Measurements from ENCODE around the gene TTC28. TPM values are rescaled to one million over a fixed set of nuclear protein-coding genes. Genes with fewer than 3 reads are reported as not detected.

The TTC28 gene
- total RNA-seq, 4 donors from 2014 or later = 10.2 to 23.8 (median 13.4) TPM

DNA sequence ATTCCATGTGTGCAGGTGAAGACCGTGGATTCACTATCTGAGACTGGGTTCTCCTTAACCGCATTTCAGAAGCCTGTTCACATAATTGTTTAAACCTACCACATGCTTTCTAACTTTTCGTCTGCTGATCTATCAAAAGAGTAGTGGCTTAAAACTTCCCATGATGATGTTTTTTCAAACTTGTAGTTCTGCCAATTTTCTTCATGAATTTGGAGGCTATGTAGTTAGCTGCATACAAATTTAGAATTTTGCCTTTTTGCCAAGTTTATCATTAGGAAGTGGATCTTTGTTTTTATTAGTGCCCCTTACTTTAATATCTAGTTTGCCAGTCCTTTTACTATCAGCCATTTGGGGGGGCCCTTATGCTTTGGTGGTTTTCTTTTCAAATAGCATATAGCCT, 703.1 kb downstream of the TTC28 start:
- no peak for TF ChIP-seq POLR2A (IDR thresholded peaks at IDR 0.05)
- TF ChIP-seq, protein P1, sequence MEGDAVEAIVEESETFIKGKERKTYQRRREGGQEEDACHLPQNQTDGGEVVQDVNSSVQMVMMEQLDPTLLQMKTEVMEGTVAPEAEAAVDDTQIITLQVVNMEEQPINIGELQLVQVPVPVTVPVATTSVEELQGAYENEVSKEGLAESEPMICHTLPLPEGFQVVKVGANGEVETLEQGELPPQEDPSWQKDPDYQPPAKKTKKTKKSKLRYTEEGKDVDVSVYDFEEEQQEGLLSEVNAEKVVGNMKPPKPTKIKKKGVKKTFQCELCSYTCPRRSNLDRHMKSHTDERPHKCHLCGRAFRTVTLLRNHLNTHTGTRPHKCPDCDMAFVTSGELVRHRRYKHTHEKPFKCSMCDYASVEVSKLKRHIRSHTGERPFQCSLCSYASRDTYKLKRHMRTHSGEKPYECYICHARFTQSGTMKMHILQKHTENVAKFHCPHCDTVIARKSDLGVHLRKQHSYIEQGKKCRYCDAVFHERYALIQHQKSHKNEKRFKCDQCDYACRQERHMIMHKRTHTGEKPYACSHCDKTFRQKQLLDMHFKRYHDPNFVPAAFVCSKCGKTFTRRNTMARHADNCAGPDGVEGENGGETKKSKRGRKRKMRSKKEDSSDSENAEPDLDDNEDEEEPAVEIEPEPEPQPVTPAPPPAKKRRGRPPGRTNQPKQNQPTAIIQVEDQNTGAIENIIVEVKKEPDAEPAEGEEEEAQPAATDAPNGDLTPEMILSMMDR (IDR thresholded peaks at IDR 0.05) = no peak
- 82 to 85% methylated on average over 3 of the region's 3 CpGs for WGBS, 2 donors
- intact Hi-C loops (cut with DNase I; ENCODE audit: low total_unique reads) = no loop called here
- no peak for DNase-seq (ENCODE audit: low spot score in 2 of 2)
- no peak overlapping the region for H3K4me3 ChIP-seq (ENCODE audit: low read depth, poor library complexity, severe bottlenecking)

DNA sequence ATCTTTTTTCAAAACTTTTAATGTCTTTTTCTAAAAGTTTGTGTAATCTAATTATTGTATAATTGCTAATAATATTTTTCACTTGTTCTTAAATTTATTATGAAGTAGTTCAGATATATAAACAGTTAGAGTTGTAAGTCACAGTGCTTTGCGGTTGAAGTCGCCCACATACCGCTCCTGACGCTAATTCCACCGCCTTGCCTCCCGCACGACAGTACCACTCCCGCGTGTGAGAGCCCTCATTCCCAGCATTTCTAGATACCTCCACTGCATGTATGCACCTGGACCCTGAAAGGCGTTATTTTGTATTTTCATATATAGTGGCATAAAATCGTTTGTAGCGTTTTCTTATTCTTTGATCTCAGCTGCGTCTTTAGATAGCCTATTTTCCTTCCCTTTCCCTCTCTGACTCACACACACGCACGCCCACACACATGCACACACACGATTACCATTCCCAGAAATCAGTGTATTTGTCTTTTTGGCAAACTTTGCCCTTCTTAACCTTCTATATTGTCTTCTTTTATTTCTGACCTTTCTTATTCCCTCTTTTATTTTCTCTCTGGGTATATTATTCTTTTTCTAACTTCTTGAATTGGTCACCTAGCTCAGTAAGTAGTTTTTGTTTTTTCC, 704.1 kb downstream of the TTC28 start:
- DNase-seq (ENCODE audit: low spot score in 2 of 2) = peak in 1 of 2 donors; percentile 74
- intact Hi-C loops (cut with DNase I; ENCODE audit: low total_unique reads) = no loop called here
- TF ChIP-seq POLR2A (IDR thresholded peaks at IDR 0.05) = no peak
- TF ChIP-seq, protein P1 (IDR thresholded peaks at IDR 0.05) = no peak
- H3K4me3 ChIP-seq (ENCODE audit: low read depth, poor library complexity, severe bottlenecking) = no peak overlapping the region
- WGBS, 2 donors = 81 to 86% methylated on average over 16 of the region's 16 CpGs

DNA sequence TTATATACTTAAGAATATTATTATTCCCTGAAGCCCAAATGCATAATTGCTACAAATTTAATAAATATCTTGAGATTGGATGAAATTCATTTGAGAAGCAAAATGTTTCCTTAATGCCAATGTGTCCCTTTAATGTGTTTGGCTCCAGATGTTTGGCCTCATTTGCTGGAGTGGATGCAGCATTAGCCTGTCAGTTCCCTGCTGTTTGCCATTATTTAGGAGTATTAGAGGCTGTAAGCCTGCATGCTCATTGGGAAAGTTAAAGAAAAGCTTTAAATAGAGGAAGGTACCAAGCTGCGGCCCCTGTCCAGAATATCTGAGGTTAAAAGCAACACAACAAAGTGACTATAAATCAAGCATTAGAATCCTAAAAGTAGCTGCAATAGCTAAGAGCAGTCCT, 705.8 kb downstream of the TTC28 start:
- TF ChIP-seq POLR2A (IDR thresholded peaks at IDR 0.05) = no peak
- TF ChIP-seq, protein P1 (IDR thresholded peaks at IDR 0.05) = no peak
- no peak for DNase-seq (ENCODE audit: low spot score in 2 of 2)
- no peak overlapping the region for H3K4me3 ChIP-seq (ENCODE audit: low read depth, poor library complexity, severe bottlenecking)
- intact Hi-C loops (cut with DNase I; ENCODE audit: low total_unique reads) = no loop called here
- WGBS, 2 donors = 74 to 76% methylated on average over 1 of the region's 1 CpG

DNA sequence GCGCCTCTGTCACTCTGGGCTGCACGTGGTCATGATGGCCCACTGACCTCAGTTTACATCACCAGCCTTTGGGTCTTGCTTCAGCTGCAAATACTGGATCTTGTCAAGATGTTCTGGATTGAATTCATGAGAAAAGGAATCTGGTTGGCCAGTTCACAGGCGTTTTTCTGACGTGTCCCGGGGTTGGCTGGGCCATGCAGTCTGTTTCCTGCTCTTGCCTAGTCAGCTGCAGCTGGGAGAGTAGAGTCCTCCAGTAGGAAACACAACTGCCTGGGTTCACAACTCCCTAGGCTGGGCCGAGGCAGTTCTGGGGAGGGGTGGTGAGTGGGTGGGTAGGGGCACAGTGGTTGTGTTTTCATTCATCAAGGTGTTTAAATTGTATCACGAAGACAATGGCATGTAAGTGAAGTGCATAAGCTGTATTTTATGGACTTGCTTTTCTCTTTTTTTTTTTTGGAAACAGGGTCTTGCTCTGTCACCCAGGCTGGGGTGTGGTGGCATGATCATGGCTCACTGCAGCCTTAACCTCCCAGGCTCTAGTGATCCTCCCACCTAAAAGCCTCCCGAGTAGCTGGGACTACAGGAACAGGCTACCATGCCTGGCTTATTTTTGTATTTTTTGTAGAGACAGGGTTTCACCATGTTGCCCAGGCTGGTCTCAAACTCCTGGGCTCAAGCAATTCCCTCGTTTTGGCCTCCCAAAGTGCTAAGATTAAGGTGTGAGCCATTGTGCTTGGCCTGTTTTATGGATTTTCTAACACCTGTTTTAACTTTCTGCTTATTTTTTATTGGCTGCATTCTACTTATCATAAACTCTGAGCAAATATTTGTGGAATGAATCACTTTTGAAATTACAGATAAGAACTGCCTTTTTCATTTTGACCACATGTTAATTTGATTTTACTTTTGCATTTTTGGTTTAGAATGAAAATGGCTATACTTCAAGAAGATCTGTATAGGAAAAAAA, 706.6 kb downstream of the TTC28 start:
- H3K4me3 ChIP-seq (ENCODE audit: low read depth, poor library complexity, severe bottlenecking) = no peak overlapping the region
- TF ChIP-seq, protein P1 (IDR thresholded peaks at IDR 0.05) = no peak
- TF ChIP-seq POLR2A (IDR thresholded peaks at IDR 0.05) = no peak
- WGBS, 2 donors = 84 to 86% methylated on average over 9 of the region's 9 CpGs
- no peak for DNase-seq (ENCODE audit: low spot score in 2 of 2)
- intact Hi-C loops (cut with DNase I; ENCODE audit: low total_unique reads) = no loop called here

DNA sequence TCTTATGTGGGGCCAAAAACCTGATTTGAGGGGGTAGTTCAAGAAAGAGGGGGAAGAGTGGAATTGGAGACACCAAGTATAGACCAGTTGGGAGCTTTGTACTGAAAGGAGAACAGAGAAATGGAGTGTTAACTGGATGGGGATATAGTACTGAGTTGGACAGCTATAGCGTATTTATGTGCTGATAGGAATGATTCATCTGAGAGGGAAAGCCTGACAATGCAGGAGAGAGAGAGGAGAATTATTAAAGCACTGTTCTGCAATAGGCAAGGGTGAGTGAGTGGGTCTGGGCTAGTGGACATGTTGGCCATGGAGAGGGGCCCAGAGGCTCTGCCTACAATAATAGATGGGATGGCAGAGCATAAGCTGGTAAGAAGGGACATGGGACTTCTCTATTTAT, 707.7 kb downstream of the TTC28 start:
- TF ChIP-seq, protein P1 (IDR thresholded peaks at IDR 0.05) = no peak
- TF ChIP-seq POLR2A (IDR thresholded peaks at IDR 0.05) = no peak
- H3K4me3 ChIP-seq (ENCODE audit: low read depth, poor library complexity, severe bottlenecking) = no peak overlapping the region
- no peak for DNase-seq (ENCODE audit: low spot score in 2 of 2)
- intact Hi-C loops (cut with DNase I; ENCODE audit: low total_unique reads) = no loop called here
- 100% methylated on average over 1 of the region's 1 CpG for WGBS, 2 donors

Measured in lower leg skin (tissue), 4 donors.